ENCODE data around the gene AZU1.

Gene AZU1

DNA sequence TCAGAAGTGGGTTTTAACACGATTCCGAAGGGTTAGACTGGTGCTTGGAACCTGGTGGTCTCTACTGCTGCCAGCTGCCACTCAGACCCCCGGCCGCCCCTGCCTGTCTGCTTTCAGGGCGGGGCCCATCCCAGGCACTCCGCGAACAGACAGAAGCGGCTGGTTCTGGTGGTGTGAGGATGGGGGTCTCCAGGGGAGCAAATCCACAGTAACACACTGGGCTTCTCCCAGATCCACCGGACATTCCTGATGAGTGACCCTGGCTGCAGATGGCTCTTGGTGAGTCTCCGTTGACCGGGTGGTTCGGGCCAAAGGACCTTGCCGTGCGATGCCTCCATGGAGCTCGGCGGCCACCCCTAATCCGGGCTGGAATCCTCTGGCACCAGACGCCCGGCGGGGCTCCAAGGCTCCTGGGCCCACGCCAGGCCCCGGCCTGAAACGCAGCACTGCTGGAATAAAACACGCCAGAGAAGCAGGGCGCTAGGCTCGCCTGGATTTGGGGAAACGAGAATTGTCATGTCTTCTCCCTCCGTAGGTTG, 32.5 kb upstream of the AZU1 start:
- Histone ChIP-seq H2BK15ac (replicated peaks; ENCODE audit: low read depth) (no peak overlapping the region), H3K27me3 (ENCODE audit: insufficient read depth, low read length, poor library complexity) (no peaks in the 10 kb centered on the region), H3K18ac (ENCODE audit: low read length) (no peak overlapping the region), H3K4me3 (ENCODE audit: low read length) (no peak overlapping the region), H3K9ac (ENCODE audit: low read length) (no peak overlapping the region), H3K4ac (ENCODE audit: low read depth, low read length) (no peak overlapping the region), H3K79me2 (ENCODE audit: control insufficient read depth, insufficient read depth, low read length) (peaks cover 23% of the 10 kb centered on the region), H3K27ac (ENCODE audit: low read depth, low read length) (no peak overlapping the region), H3K4me1 (ENCODE audit: control insufficient read depth, low read depth, low read length) (peaks cover under 1% of the 10 kb centered on the region), H2AK5ac (ENCODE audit: low read length) (no peak overlapping the region), H3K79me1 (ENCODE audit: low read length) (no peaks in the 10 kb centered on the region), H4K8ac (ENCODE audit: low read depth, low read length) (no peak overlapping the region), H3K56ac (ENCODE audit: low read length) (no peak overlapping the region), H4K5ac (ENCODE audit: low read length) (no peak overlapping the region), H2BK120ac (ENCODE audit: low read depth, low read length) (no peak overlapping the region), H3K23ac (ENCODE audit: low read length) (no peak overlapping the region), H2BK5ac (ENCODE audit: low read length) (no peak overlapping the region), H3K4me2 (ENCODE audit: low read length) (no peak overlapping the region), H3K36me3 (ENCODE audit: control insufficient read depth, insufficient read depth, low read length) (no peaks in the 10 kb centered on the region)
- WGBS (ENCODE audit: extremely low coverage, insufficient coverage, low lambda C conversion rate): no CpG with 5 or more reads among the region's 28 CpGs
- DNase-seq: no peak

- H3K27ac ChIP-seq (ENCODE audit: low read depth, low read length): no peak overlapping the region
- peaks cover 3% of the 10 kb centered on the region for H3K4me1 ChIP-seq (ENCODE audit: control insufficient read depth, low read depth, low read length)
- H3K79me2 ChIP-seq (ENCODE audit: control insufficient read depth, insufficient read depth, low read length): peaks cover 31% of the 10 kb centered on the region
- no CpG with 5 or more reads among the region's 39 CpGs for WGBS (ENCODE audit: extremely low coverage, insufficient coverage, low lambda C conversion rate)
- H4K8ac ChIP-seq (ENCODE audit: low read depth, low read length): no peak overlapping the region
- no peak overlapping the region for H2AK5ac ChIP-seq (ENCODE audit: low read length)
- H3K23ac ChIP-seq (ENCODE audit: low read length): no peak overlapping the region
- no peaks in the 10 kb centered on the region for H3K79me1 ChIP-seq (ENCODE audit: low read length)
- no peaks in the 10 kb centered on the region for H3K27me3 ChIP-seq (ENCODE audit: insufficient read depth, low read length, poor library complexity)
- no peak overlapping the region for H2BK5ac ChIP-seq (ENCODE audit: low read length)
- DNase-seq: no peak
- no peak overlapping the region for H3K4me3 ChIP-seq (ENCODE audit: low read length)
- no peak overlapping the region for H3K56ac ChIP-seq (ENCODE audit: low read length)
- no peak overlapping the region for H3K9ac ChIP-seq (ENCODE audit: low read length)
- no peak overlapping the region for H2BK120ac ChIP-seq (ENCODE audit: low read depth, low read length)
- no peak overlapping the region for H3K4me2 ChIP-seq (ENCODE audit: low read length)
- H3K36me3 ChIP-seq (ENCODE audit: control insufficient read depth, insufficient read depth, low read length): no peaks in the 10 kb centered on the region
- no peak overlapping the region for H4K5ac ChIP-seq (ENCODE audit: low read length)
- H3K18ac ChIP-seq (ENCODE audit: low read length): no peak overlapping the region
- no peak overlapping the region for H2BK15ac ChIP-seq (replicated peaks; ENCODE audit: low read depth)
- H3K4ac ChIP-seq (ENCODE audit: low read depth, low read length): peak overlapping the region; percentile 57
Measured at GRCh38 chr19:795691-796581, 31.7 kb upstream of the AZU1 start.

DNA sequence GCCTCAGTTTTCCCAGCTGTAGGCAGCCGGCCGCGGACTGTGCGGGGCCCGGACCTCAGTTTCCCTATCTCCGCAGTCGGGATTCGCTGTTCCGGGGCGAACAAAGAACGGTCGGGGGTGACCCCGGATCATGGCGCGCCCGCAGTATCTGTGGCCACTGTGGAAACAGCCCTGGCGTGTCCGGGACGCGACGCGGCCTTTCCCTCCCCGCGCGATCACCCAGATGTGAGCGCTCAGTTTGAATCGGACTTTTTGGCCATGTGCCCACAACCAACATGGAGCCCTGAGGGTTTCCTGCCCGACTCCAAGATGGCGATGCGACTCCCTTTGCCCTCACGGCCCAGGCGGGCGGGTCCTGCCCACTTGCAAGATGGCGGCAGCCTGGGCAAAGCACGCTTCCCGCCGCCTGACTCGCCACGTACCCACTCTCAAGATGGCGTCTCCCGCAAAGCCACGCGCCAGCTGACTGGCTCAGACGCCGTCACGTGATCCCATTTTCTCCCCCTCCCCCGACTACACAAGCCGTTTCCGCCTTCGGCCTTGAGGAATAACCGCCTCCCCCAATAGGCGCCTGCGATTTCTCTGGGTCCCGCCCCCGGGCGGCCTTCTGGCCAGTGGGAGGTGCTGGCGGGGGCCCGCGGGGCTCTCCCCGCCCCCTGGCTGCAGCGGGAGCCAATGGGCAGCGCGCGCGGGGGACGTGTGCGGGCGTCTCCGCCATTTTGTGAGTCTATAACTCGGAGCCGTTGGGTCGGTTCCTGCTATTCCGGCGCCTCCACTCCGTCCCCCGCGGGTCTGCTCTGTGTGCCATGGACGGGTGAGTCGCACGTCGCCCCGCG, 30.7 kb upstream of the AZU1 start, which contains the start of gene PTBP1:
TSS of gene PTBP1 (plus strand) at position 761 of the 836 bp plus-strand sequence. CDS start at position 807, 46 bp downstream.
- H2AK5ac ChIP-seq (ENCODE audit: low read length): no peak within 1 kb of the TSS
- peak within 1 kb of the TSS; percentile 98 for H3K56ac ChIP-seq (ENCODE audit: low read length)
- no peak within 1 kb of the TSS for H4K5ac ChIP-seq (ENCODE audit: low read length)
- peak within 1 kb of the TSS; percentile 100 for H3K4ac ChIP-seq (ENCODE audit: low read depth, low read length)
- DNase-seq: peak; percentile 100
- H3K23ac ChIP-seq (ENCODE audit: low read length): peak within 1 kb of the TSS; percentile 98
- peak within 1 kb of the TSS; percentile 100 for H3K4me3 ChIP-seq (ENCODE audit: low read length)
- no CpG with 5 or more reads among the region's 83 CpGs for WGBS (ENCODE audit: extremely low coverage, insufficient coverage, low lambda C conversion rate)
- H3K36me3 ChIP-seq (ENCODE audit: control insufficient read depth, insufficient read depth, low read length): no peaks in the 10 kb centered on the region
- peak within 1 kb of the TSS; percentile 88 for H4K8ac ChIP-seq (ENCODE audit: low read depth, low read length)
- peaks cover 41% of the 10 kb centered on the region for H3K79me2 ChIP-seq (ENCODE audit: control insufficient read depth, insufficient read depth, low read length)
- H2BK15ac ChIP-seq (replicated peaks; ENCODE audit: low read depth): no peak within 1 kb of the TSS
- H3K27ac ChIP-seq (ENCODE audit: low read depth, low read length): peak within 1 kb of the TSS; percentile 98
- peak within 1 kb of the TSS; percentile 99 for H3K18ac ChIP-seq (ENCODE audit: low read length)
- no peaks in the 10 kb centered on the region for H3K79me1 ChIP-seq (ENCODE audit: low read length)
- H3K4me1 ChIP-seq (ENCODE audit: control insufficient read depth, low read depth, low read length): peaks cover 3% of the 10 kb centered on the region
- H3K27me3 ChIP-seq (ENCODE audit: insufficient read depth, low read length, poor library complexity): no peaks in the 10 kb centered on the region
- H3K4me2 ChIP-seq (ENCODE audit: low read length): peak within 1 kb of the TSS; percentile 73
- peak within 1 kb of the TSS; percentile 99 for H3K9ac ChIP-seq (ENCODE audit: low read length)
- H2BK120ac ChIP-seq (ENCODE audit: low read depth, low read length): peak within 1 kb of the TSS; percentile 92
- peak within 1 kb of the TSS; percentile 59 for H2BK5ac ChIP-seq (ENCODE audit: low read length)

DNA sequence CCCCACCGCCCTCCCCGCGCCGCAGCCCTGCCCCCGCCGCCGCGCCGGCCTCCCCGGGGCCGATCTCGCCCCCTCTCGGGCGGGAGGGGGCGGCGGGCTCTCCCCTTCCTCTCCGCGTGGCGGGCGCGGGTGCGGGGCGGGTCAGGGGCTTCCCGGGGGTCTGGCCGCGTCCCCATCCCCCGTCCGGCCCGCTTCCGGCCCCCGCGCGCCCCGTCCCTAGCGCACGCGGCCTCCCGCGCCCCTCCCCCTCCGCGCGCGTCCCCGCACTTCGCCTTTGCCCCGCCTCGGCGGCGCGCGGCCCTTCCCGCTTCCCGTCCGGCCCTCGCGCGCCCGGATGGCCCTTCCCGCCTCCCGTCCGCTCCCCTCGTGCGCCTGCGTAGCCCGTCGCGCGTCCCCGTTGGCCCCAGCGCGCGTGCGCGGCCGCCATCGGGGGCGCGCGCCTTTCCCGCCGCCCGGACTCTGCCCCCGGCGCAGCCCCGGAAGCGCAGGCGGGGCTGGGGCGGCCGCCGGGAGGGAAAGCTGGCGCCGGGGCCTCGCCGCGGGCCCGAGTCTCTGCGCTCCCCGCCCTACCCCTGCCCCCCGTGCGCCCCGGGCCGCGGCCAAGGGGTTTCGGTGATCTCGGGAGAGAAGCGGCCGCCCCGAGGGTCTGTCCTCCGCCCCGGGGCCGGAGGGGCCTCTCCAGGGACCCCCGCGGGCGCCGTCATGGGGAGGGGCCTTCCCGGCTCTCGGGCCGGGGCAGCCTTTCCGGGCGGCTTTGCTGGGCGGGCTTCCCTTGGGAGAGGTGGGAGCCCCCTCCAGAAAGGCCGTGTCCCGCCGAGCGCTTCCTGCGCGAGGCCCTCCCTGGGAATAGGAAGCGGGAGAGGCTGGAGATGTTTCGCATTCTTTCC, 29.9 kb upstream of the AZU1 start:
- Histone ChIP-seq H3K27me3 (ENCODE audit: insufficient read depth, low read length, poor library complexity) (no peaks in the 10 kb centered on the region), H2BK120ac (ENCODE audit: low read depth, low read length) (peak overlapping the region; percentile 92), H4K8ac (ENCODE audit: low read depth, low read length) (peak overlapping the region; percentile 88), H3K4me1 (ENCODE audit: control insufficient read depth, low read depth, low read length) (peaks cover 3% of the 10 kb centered on the region), H3K4me3 (ENCODE audit: low read length) (peak overlapping the region; percentile 100), H3K27ac (ENCODE audit: low read depth, low read length) (peak overlapping the region; percentile 98), H3K4ac (ENCODE audit: low read depth, low read length) (peak overlapping the region; percentile 100), H3K79me1 (ENCODE audit: low read length) (no peaks in the 10 kb centered on the region), H3K23ac (ENCODE audit: low read length) (peak overlapping the region; percentile 98), H3K36me3 (ENCODE audit: control insufficient read depth, insufficient read depth, low read length) (peaks cover 2% of the 10 kb centered on the region), H2BK15ac (replicated peaks; ENCODE audit: low read depth) (no peak overlapping the region), H3K56ac (ENCODE audit: low read length) (peak overlapping the region; percentile 98), H3K79me2 (ENCODE audit: control insufficient read depth, insufficient read depth, low read length) (peaks cover 49% of the 10 kb centered on the region), H3K4me2 (ENCODE audit: low read length) (peak overlapping the region; percentile 73), H4K5ac (ENCODE audit: low read length) (no peak overlapping the region), H2BK5ac (ENCODE audit: low read length) (peak overlapping the region; percentile 59), H2AK5ac (ENCODE audit: low read length) (no peak overlapping the region), H3K18ac (ENCODE audit: low read length) (peak overlapping the region; percentile 99), H3K9ac (ENCODE audit: low read length) (peak overlapping the region; percentile 99)
- DNase-seq: peak; percentile 94
- WGBS (ENCODE audit: extremely low coverage, insufficient coverage, low lambda C conversion rate): no CpG with 5 or more reads among the region's 129 CpGs
